Fibroblast of the aortic adventitia (primary cell): ENCODE measurements around the gene B3GAT1. TPM values are rescaled to one million over a fixed set of nuclear protein-coding genes. Genes with fewer than 3 reads are reported as not detected.

Experiments
- DNase-seq: peaks from one replicate; pipeline ENCODE4 v3.0.0-alpha.2; 2010; ENCODE audit warnings: low read depth
- H3K4me3 ChIP-seq: 2 replicates; pipeline ENCODE4 v1.5.1; 2011; ENCODE audit warnings: low read depth, mild to moderate bottlenecking, control low read depth, low read length, moderate library complexity
- CTCF ChIP-seq: IDR thresholded peaks from 2 replicates; pipeline ENCODE4 v1.5.1; 2011; ENCODE audit warnings: mild to moderate bottlenecking, low read length, control low read depth, inconsistent platforms; ENCODE audit not compliant: insufficient read depth
- total RNA-seq: library from RNA; depleted of rRNA; stranded (reverse); fragments of >200 nt; gene quantifications from 2 replicates; pipeline ENCODE4 v1.2.3, GENCODE V29; 2012; ENCODE audit warnings: low replicate concordance

B3GAT1 gene
- total RNA-seq, 1 donor, result not detected

- no peak overlapping the region for H3K4me3 ChIP-seq
- DNase-seq, result no peak
- no peak for TF ChIP-seq CTCF
Observed at GRCh38 chr11:134398644-134399292, 13.3 kb downstream of the B3GAT1 start.

GRCh38 chr11:134398079-134398444 is 14.0 kb downstream of the B3GAT1 start:
- no peak overlapping the region for H3K4me3 ChIP-seq
- no peak for DNase-seq
- TF ChIP-seq CTCF, result no peak

GRCh38 chr11:134397304-134398078 is 14.6 kb downstream of the B3GAT1 start:
- H3K4me3 ChIP-seq, result no peak overlapping the region
- no peak for DNase-seq
- no peak for TF ChIP-seq CTCF

- no peak for DNase-seq
- no peak overlapping the region for H3K4me3 ChIP-seq
- no peak for TF ChIP-seq CTCF
Observed at GRCh38 chr11:134395002-134395401, 17.0 kb downstream of the B3GAT1 start.

- DNase-seq, result no peak
- no peak overlapping the region for H3K4me3 ChIP-seq
- no peak for TF ChIP-seq CTCF
Observed at GRCh38 chr11:134394311-134394710, 17.7 kb downstream of the B3GAT1 start.

GRCh38 chr11:134393638-134394037 is 18.4 kb downstream of the B3GAT1 start:
- no peak overlapping the region for H3K4me3 ChIP-seq
- DNase-seq, result no peak
- no peak for TF ChIP-seq CTCF
